GM10266 (cell line): ENCODE results near the gene KLHL7.

ENCODE experiments used
- DNase-seq: peaks from one replicate; pipeline ENCODE4 v3.0.0; 2012; ENCODE audit errors: extremely low spot score
- TF ChIP-seq, protein P1 (sequence below): IDR thresholded peaks from 2 replicates; pipeline ENCODE4 v1.5.1; 2012; ENCODE audit warnings: mild to moderate bottlenecking, low read depth; ENCODE audit not compliant: control insufficient read depth, insufficient read depth; ENCODE audit errors: missing control alignments

KLHL7 gene

DNA sequence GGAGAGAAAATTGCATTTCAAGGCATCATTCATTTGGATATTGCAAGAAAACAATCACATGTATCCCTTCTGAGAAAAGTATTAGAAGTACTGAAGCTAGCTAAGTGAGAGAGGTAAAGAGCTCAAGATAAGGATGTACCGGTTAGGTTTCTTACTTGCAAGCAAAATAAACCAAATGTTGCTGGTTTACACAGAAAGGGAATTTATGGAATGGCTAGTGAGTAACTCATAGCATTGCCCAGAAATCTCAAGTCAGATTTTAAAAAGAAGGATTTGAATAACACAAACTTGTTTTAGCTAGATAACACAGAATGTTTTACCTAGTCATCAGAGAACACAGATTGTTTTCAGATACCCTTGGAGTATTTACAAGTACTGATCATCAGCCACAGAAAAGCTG lies 30.6 kb downstream of the KLHL7 start:
- DNase-seq = no peak
- TF ChIP-seq, protein P1, sequence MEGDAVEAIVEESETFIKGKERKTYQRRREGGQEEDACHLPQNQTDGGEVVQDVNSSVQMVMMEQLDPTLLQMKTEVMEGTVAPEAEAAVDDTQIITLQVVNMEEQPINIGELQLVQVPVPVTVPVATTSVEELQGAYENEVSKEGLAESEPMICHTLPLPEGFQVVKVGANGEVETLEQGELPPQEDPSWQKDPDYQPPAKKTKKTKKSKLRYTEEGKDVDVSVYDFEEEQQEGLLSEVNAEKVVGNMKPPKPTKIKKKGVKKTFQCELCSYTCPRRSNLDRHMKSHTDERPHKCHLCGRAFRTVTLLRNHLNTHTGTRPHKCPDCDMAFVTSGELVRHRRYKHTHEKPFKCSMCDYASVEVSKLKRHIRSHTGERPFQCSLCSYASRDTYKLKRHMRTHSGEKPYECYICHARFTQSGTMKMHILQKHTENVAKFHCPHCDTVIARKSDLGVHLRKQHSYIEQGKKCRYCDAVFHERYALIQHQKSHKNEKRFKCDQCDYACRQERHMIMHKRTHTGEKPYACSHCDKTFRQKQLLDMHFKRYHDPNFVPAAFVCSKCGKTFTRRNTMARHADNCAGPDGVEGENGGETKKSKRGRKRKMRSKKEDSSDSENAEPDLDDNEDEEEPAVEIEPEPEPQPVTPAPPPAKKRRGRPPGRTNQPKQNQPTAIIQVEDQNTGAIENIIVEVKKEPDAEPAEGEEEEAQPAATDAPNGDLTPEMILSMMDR = no peak

DNA sequence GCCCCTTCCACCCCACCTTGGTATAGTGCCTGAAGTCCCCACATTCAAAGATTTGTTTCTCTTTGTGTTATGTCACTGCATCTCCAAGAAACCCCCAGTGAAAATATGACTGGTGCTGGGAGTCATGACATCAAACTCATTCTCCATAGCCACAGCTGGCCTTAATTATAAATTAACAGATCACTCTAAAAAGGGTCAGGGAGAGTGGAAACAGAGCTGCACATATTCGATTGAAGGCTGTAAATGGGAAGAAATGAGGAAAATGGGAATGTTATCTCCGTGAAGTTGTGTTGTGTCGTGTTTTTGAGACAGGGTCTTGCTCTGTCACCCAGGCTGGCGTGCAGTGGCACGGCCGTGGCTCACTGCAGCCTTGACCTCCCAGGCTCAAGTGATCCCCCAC lies 52.1 kb downstream of the KLHL7 start:
- TF ChIP-seq, protein P1 = no peak

DNA sequence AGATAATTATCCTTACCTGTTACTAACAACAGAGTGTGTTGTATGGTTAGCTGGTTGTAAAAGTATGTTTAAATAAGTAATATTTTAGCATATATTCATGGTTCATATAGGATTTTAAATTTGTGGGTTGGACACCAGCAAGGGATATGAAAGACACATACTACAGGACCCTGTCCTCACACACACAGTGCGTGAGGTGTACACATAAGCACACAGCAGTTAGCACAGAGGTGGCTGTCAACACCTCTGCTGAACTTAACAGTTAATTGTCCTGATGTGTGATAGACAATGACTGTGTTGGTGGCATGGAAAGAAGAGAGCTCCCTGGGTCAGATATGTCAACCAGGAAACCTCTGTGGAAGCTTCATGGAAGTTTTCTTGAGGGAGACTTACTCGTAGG lies 53.0 kb downstream of the KLHL7 start:
- DNase-seq = no peak
- TF ChIP-seq, protein P1 = no peak

More for the DNA sequence above, 52.1 kb downstream of the KLHL7 start:
- DNase-seq = no peak

DNA sequence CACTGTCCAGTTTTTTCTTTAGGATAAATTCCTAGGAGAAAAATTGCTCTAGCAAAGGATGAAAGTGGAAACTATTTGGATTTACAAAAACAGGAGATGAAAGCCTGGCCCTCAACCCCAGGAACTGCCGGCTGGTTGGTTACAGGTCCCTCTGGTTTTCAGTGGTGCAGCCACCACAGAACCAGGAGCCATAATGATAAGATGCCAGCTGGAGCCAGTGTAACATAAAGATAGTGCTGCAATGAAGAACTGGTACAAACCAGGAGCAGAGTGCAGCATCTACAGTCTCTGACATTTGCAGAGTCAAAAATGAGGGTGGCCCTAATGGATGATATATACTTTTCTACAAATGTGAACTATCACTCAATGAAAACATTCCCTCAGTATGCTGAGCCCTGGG lies 55.9 kb downstream of the KLHL7 start:
- no peak for DNase-seq
- TF ChIP-seq, protein P1 = no peak

DNA sequence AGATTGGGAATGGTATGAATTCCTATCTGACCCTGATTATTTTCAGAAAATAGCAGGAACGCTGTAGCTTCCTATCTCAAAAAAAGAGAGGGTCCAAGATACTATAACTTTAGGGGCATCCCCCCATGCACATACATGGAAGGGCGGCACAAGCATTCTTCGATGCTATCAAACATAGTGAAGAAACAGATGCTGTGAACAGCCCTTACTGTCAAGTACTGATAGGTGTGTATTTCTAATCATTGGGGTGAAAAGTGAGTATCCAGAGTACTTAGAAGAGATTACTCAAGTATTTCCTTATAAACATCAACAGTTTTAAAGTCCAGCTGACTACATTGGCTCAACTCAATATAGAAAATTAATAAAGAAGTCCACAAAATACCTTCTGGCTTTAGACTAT lies 59.3 kb downstream of the KLHL7 start:
- TF ChIP-seq, protein P1 = no peak
- DNase-seq = no peak

DNA sequence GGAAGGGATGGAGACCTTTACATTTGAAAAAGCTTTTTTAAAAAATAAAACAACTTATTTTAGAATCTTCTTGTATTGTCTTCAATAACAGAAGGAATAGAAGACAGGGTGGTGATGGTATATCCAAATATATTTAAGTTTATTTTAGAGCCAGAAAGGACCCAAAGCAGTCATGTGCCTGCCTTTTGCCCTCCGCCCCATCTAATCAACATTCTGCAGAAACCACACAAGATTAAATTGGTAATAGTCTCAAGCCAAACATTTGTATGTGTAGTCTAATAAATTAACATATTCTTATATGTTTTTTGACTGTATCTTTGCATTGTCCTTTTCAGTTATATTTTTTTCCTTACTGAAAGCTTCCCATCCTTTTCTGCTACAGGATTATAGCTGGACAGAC lies 59.7 kb downstream of the KLHL7 start:
- no peak for DNase-seq
- TF ChIP-seq, protein P1 = no peak

DNA sequence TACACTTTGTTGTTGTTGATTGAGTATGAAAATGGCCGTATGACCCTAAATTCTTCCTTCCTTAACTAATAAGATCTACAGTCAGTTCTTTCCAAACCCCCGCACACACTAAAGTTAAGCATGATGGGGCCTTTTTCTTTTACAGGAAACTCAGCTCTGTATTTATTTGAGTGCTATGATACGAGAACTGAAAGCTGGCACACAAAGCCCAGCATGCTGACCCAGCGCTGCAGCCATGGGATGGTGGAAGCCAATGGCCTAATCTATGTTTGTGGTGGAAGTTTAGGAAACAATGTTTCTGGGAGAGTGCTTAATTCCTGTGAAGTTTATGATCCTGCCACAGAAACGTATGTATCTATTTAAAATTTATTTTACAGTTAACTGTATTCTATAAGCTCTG lies 62.1 kb downstream of the KLHL7 start:
- TF ChIP-seq, protein P1 = no peak
- no peak for DNase-seq
